Posterior vena cava (tissue), 2 donors: ENCODE measurements around the gene FKBP2. TPM values are rescaled to one million over a fixed set of nuclear protein-coding genes. Genes with fewer than 3 reads are reported as not detected.

ENCODE experiments used
- DNase-seq: peaks from one replicate; pipeline ENCODE4 v3.0.0-alpha.2; 2020; ENCODE audit warnings: low spot score
- intact Hi-C, 2 donors: fragments of 100-400 bp; cut with DNase I; formaldehyde crosslinking; loops; one replicate each; pipeline versions ENCODE4 v1.14.1 to v1.14.2; 2022 to 2023
- total RNA-seq, 2 donors: library from RNA; stranded (reverse); fragmentation: NEBNext Ultra II Directional; extraction: Animal tissue kit (Norgen Biotek cat#: 25700); gene quantifications; one replicate each; pipeline ENCODE4 v1.2.1, GENCODE V29; 2021
- donor health status: DM: yes; HTN: yes; CAD: no.
- donor health status: DM: yes; HTN: yes; CAD: no.

Gene FKBP2
- total RNA-seq, 2 donors from 2014 or later = 50.6 to 56.7 TPM

- intact Hi-C loops = no loop called here
Measured at GRCh38 chr11:64230171-64230984, 10.5 kb upstream of the FKBP2 start, which contains the start of gene DNAJC4. Gene DNAJC4 (plus strand): TSS chr11:64230548. CDS start chr11:64230855, 307 bp downstream.

DNA sequence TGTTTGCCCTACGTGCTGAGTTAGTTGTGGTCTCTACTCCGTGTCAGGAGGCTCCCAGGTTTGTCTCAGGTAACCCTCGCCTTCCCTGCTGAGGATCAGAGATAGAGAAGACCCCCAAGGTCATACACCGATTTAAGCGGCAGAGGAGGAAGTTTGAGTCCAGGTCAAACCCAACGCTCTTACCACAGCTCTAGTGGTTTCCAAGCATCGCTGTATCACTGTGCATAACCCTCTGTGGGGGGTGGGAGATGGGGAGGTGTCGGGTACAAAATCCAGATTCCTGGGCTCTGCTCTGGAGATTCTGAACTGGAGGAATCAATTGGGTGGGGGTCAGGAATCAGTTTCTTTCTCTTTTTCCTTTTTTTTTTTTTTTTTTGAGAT lies 9.9 kb upstream of the FKBP2 start:
- DNase-seq = no peak
- intact Hi-C loops = no loop called here

More at GRCh38 chr11:64230171-64230984, 10.5 kb upstream of the FKBP2 start, which contains the start of gene DNAJC4:
- peak; percentile 96 for DNase-seq

DNA sequence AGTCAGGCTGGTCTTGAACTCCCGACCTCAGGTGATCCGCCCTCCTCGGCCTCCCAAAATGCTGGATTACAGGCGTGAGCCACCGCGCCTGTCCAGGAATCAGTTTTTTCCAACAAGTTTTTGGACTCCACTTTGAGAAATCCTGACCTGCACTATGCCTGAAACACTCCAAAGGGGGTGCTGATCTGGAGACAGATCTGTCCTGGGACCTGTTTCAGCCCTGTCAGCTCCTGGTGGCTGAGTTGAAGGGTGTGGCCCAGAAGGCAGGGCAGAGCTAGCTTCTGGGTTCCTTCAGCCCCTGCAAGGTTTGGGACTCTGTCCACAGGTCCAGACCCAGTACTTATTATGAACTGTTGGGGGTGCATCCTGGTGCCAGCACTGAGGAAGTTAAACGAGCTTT lies 9.3 kb upstream of the FKBP2 start:
- intact Hi-C loops = no loop called here
- DNase-seq = no peak

DNA sequence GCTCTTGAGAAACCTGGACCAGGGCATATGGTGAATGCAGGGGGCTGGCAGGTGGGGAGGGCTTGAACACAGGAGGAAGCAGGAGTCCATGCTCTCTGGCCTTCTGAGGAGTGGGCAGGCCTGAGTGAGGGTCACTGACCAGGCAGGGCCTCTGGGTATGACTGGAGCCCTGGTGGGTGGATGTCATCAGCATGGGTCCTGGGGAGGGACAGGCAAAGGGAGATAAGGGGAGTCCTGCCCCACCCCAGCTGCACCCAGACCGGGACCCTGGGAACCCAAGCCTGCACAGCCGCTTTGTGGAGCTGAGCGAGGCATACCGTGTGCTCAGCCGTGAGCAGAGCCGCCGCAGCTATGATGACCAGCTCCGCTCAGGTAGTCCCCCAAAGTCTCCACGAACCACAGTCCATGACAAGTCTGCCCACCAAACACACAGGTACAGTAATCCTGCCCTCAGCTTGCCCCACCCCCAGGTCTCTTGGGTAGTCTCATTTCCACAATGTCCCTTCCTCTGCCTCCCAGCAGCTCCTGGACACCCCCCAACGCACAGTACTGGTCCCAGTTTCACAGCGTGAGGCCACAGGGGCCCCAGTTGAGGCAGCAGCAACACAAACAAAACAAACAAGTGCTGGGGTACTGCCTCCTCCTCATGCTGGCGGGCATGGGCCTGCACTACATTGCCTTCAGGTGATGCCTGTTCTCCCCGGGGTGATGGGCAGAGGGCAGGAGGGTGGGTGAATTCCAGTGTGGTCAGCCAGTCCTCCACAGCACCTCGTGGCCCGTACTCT lies 8.5 kb upstream of the FKBP2 start:
- intact Hi-C loops = no loop called here

DNA sequence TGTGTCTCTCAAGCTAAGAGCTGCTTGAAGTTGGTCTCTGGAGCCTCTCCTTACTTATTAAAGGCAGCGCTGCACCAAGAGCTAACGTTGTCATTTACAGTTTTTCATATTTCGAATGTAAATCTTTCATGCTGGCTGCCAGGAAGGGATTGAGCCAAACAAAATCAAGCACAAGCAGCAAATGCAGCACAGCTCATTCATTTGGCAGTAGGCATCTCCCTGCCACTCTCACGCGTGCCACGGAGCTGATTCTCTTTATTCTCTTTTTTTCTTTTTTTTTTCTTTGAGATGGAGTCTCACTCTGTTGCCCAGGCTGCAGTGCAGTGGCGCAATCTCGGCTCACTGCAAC lies 8.0 kb upstream of the FKBP2 start:
- intact Hi-C loops = no loop called here
- no peak for DNase-seq

More for the DNA sequence above, 8.5 kb upstream of the FKBP2 start:
- DNase-seq = no peak

- intact Hi-C loops = no loop called here
- DNase-seq = peak; percentile 91
Measured at GRCh38 chr11:64233913-64234586, 6.8 kb upstream of the FKBP2 start, which contains the start of gene VEGFB. Gene VEGFB (plus strand): TSS chr11:64234584. CDS start chr11:64234834, 250 bp downstream.

DNA sequence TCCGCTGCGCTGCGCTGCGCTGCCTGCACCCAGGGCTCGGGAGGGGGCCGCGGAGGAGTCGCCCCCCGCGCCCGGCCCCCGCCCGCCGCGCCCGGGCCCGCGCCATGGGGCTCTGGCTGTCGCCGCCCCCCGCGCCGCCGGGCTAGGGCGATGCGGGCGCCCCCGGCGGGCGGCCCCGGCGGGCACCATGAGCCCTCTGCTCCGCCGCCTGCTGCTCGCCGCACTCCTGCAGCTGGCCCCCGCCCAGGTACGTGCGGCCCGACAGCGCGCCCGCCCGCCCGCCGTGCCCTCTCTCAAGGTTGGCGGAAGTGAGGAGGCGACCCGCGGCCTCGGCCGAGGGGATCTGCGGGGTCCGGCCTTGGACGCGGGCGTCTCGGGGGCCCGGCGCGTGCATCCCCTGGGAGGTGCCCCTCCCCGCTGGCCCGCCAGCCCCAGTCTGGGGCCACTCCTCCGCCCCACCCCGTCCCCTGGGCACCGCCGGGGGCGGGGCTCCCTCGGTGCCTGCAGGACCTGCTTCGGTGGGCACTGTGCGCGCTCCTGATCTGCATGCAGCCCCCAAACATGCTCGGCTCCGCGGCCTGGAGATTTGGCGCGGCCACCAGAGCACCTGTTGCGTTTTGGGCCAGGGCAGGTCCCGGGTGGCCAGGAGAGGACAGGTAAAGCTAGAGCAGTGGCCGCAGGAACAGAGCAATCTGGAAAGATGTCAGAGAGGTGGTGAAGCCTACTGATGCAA lies 6.1 kb upstream of the FKBP2 start:
- no peak for DNase-seq
- intact Hi-C loops = no loop called here

GRCh38 chr11:64235437-64236161 lies 5.3 kb upstream of the FKBP2 start:
- intact Hi-C loops = no loop called here
- DNase-seq = no peak

DNA sequence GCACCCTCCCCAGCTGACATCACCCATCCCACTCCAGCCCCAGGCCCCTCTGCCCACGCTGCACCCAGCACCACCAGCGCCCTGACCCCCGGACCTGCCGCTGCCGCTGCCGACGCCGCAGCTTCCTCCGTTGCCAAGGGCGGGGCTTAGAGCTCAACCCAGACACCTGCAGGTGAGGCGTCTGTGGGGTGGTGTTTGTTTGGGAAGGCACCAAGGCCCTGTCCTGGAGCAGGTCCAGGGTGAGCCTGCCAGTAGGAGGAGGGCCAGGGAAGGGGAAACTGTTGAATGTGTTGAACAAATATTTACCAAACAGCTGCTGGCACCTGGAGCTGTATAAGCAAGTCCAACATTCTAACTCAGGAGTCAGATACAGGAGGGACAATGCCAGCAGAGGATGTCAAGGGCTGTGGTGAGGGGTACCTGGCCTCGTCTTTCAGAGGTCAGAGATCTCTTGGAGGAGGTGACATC lies 3.4 kb upstream of the FKBP2 start:
- intact Hi-C loops = no loop called here
- DNase-seq = no peak

DNA sequence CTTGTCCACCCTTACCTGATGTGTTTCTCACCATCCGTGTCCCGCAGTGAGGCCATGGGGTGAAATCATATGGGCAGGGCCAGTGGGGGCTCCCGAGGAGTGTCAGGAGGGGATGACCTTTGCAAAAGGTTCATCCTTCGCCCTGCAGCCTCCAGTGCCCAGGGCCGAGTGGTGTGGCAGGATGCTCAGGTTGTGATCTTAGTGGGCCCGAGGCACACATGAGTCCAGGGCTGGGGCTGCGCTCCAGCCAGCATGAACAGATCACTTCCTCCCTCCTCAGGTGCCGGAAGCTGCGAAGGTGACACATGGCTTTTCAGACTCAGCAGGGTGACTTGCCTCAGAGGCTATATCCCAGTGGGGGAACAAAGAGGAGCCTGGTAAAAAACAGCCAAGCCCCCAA lies 2.8 kb upstream of the FKBP2 start:
- no peak for DNase-seq
- intact Hi-C loops = no loop called here

DNA sequence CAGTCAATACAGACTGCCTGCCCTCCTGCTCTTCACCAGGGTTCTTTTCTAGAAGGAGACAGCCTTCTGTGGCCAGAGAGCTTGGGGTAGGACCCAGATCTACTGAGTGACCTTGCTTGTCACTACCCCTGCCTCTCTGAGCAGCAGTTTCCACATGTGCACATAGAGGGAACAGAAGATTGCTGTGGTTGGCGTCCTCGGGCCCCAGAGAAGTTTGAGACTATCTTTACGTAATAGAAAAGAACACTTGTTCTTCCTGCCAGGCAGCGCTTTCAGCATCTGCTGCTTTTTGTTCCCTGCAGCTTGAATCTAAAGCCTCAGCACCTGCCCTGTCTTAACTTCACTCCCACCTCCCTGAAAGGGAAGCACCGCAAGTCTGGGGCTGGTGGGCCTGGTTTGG lies 1.9 kb upstream of the FKBP2 start:
- DNase-seq = no peak
- intact Hi-C loops = no loop called here

DNA sequence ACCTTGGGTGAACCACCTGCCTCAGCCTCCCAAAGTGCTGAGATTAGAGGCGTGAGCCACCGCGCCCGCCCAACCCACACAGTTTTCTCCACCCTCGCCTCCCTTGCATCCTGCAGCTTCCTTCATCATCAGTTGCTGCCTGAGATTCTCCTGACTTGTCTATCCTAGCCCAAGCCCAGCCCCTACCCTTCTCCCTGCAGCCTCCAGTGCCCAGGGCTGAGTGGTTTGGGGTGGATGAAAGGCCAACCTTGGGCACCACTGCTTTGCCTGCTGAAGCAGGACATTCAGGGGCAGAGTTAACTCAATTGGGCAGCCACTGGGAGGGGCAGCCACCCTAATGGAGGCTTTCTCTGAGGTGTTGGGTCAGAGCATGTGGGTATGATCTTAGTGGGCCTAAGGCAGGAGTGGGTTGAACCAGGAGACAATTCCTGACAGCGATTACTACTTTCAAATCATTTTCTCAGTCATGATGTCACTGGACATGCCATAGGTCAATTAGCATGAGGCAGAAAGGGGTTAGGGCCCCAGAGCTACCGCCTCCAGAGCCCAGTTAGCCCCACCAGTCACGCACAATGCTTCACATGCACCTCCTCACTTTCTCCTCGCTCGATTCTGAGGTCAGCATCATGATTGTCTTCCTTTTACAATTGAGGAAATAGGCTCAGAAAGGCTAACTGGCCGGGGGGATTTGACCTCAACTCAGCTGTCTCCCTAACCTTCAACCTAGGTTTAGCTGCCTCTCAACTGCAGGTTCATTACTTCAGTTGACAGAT lies 1.0 kb upstream of the FKBP2 start:
- intact Hi-C loops = loop anchor here in 1 of 2 donors (10.0 kb wide), 1 partner anchor 65 kb away; the partner anchor contains the start of genes CATSPERZ and ESRRA
- DNase-seq = no peak

DNA sequence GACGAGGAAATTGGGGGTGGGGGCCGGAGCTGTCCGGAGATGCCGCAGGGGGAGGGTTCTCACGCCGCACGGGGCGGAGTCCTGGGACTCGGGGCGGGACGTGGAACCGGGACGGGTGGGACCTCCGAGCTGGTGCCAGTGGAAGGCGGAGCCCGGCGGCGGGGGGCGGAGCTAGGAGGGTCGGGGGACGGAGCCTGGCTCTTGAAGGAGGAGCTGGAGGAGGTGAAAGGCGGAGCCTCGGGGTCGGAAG lies 271 bp downstream of the FKBP2 start:
- intact Hi-C loops = loop anchor here in 1 of 2 donors (10.0 kb wide), 1 partner anchor 64 kb away; the partner anchor contains the start of genes CATSPERZ and ESRRA
- DNase-seq = peak; percentile 100

GRCh38 chr11:64241491-64242374 lies 838 bp downstream of the FKBP2 start:
- DNase-seq = peak; percentile 89
- intact Hi-C loops = loop anchor here in 1 of 2 donors (10.0 kb wide), 1 partner anchor 63 kb away; the partner anchor contains the start of genes CATSPERZ and ESRRA

- no peak for DNase-seq
- intact Hi-C loops = loop anchor here in 1 of 2 donors (10.0 kb wide), 1 partner anchor 61 kb away; the partner anchor contains the start of genes CATSPERZ and ESRRA
Measured at GRCh38 chr11:64243236-64243854, 2.5 kb downstream of the FKBP2 start.

DNA sequence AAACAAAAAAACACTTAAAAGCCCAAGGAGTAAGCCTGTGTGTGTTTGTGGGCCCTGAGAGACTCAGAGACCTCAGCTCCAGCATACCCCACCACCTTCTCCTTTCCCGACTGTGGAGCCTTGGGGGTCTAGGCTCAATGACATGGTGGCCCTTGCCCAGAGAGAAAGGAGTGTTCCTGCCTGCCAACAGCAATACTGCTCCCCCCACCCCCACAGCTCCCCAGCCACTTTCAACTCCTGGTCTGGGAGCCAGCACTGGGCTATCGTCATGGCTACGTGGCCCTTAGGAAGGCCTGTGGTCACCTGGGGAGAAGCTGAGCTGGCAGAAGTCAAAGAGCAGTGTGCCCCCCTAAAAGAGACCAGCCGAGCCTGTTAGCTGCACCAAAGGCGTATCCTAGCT lies 3.2 kb downstream of the FKBP2 start:
- DNase-seq = no peak
- intact Hi-C loops = loop anchor here in 1 of 2 donors (10.0 kb wide), 1 partner anchor 61 kb away; the partner anchor contains the start of genes CATSPERZ and ESRRA
